Esophagus squamous epithelium (tissue), 5 donors: ENCODE measurements around the gene DNAJB6. TPM values are rescaled to one million over a fixed set of nuclear protein-coding genes. Genes with fewer than 3 reads are reported as not detected.

Source experiments
- DNase-seq: peaks from one replicate; lab custom pipeline; 2025; lab: John Stamatoyannopoulos, UW
- H3K27ac ChIP-seq, 4 donors: fragments of 200-600 bp; sonication (generic); one replicate each; pipeline ENCODE4 v1.5.1; 2016 to 2019; ENCODE audit warnings: mild to moderate bottlenecking in 1 of 4
- H3K27me3 ChIP-seq, 4 donors: fragments of 200-600 bp; sonication (generic); 1 replicate in 3 of 4; 2 replicates in 1 of 4; pipeline versions ENCODE4 v1.5.1 to v1.6.0; 2017 to 2021; ENCODE audit warnings: antibody characterized with exemption in 1 of 4
- H3K36me3 ChIP-seq, 3 donors: fragments of 200-600 bp; sonication (generic); one replicate each; pipeline ENCODE4 v1.5.1; 2016 to 2019
- H3K4me1 ChIP-seq, 3 donors: fragments of 200-600 bp; sonication (generic); one replicate each; pipeline ENCODE4 v1.5.1; 2017 to 2019
- H3K4me3 ChIP-seq, 4 donors: fragments of 200-600 bp; sonication (generic); 1 replicate in 3 of 4; 2 replicates in 1 of 4; pipeline ENCODE4 v1.5.1; 2016 to 2019; ENCODE audit warnings: mild to moderate bottlenecking in 2 of 4, moderate library complexity in 1 of 4
- H3K9me3 ChIP-seq, 3 donors: fragments of 200-600 bp; sonication (generic); one replicate each; pipeline ENCODE4 v1.5.1; 2016 to 2019
- CTCF ChIP-seq, 6 experiments: fragments of 450-650 bp in 4 of 6; fragments of 200-600 bp in 2 of 6; sonication (generic) in 2 of 6; IDR thresholded peaks; one replicate each; pipeline ENCODE4 v1.5.1; 2016 to 2019; ENCODE audit warnings: antibody characterized with exemption in 6 of 6, mild to moderate bottlenecking in 4 of 6, moderate library complexity in 4 of 6
- POLR2A ChIP-seq, 4 donors: fragments of 450-650 bp; IDR thresholded peaks; one replicate each; pipeline ENCODE4 v1.6.1; 2017; ENCODE audit warnings: antibody characterized with exemption in 4 of 4, mild to moderate bottlenecking in 4 of 4, moderate library complexity in 3 of 4
- WGBS, 2 donors: methylation state at CpG; one replicate each; pipeline ENCODE4 v1.1.5; 2018; 5-methylcytosine and 5-hydroxymethylcytosine counted together
- intact Hi-C: fragments of 100-400 bp; cut with DNase I; formaldehyde crosslinking; loops from one replicate; pipeline ENCODE4 v1.15.0; 2022
- total RNA-seq, 4 donors: library from RNA; depleted of rRNA; stranded (reverse); fragments of >200 nt; gene quantifications; one replicate each; pipeline ENCODE4 v1.1.0, GENCODE V29; 2016
- donor health status: DM: yes; HTN: yes; CAD: no.

Gene DNAJB6
- total RNA-seq, 4 donors from 2014 or later, result 96.5 to 193 (median 160) TPM

GRCh38 chr7:157409149-157409752, 72.4 kb downstream of the DNAJB6 start:
- H3K4me3 ChIP-seq, result no peak overlapping the region
- peaks cover 13 to 88% (median 16%) of the 10 kb centered on the region in 3 donors for H3K36me3 ChIP-seq
- no peak for DNase-seq
- WGBS, 2 donors, result 92 to 98% methylated on average over 5 to 9 of the region's 28 CpGs
- no peaks in the 10 kb centered on the region for H3K27me3 ChIP-seq
- no peaks in the 10 kb centered on the region for H3K4me1 ChIP-seq
- intact Hi-C loops, result no loop called here
- no peak overlapping the region for H3K27ac ChIP-seq
- no peaks in the 10 kb centered on the region for H3K9me3 ChIP-seq
- TF ChIP-seq POLR2A (IDR thresholded peaks at IDR 0.05) (no peak), CTCF (IDR thresholded peaks at IDR 0.05) (no peak)

DNA sequence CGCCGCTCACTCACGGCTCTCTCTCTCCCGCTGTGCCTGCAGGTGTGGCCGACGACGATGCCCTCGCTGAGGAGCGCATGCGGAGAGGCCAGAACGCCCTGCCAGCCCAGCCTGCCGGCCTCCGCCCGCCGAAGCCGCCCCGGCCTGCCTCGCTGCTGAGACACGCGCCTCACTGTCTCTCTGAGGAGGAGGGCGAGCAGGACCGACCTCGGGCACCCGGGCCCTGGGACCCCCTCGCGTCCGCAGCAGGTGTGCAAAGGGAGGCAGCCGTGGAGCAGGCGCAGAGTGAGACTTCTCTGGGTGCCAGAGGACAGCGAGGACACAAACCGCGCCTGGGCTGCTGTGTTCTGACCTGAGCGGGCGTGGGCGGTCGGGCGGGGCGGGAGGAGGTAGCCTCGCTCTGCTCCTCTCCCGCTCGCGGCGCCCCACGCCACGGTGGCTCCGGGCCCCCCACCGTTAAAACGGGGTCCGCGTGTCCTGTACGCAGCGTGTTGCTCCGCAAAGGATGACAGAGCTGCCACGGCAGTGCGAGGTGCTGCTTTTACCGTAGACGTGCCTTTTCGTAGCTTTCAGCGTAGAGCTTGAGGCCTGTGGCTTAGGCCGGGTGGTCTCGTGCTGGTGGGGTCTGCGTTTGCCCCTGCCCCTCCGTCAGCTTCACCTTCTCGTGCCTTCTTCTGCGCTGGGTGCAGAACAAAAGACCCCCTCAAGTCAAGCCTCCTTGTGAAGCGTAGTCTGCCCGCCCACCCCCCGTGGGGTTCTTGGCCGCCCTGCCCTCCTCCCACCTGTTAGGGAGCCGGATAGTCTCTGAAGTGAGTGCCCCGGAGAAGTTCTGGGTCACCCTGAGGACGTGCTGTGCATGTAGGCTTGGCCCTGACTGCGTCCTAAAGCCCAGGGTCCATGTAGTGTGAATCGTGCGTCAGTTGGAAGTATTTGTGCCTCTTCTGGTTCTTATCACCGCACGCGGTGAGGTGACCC, 73.2 kb downstream of the DNAJB6 start:
- intact Hi-C loops, result no loop called here
- Histone ChIP-seq H3K4me3 (no peak overlapping the region), H3K27me3 (no peaks in the 10 kb centered on the region), H3K27ac (no peak overlapping the region), H3K4me1 (no peaks in the 10 kb centered on the region), H3K36me3 (peaks cover 13 to 91% (median 16%) of the 10 kb centered on the region in 3 donors), H3K9me3 (no peaks in the 10 kb centered on the region)
- no peak for DNase-seq
- WGBS, 2 donors, result 94 to 95% methylated on average over 7 to 28 of the region's 78 CpGs
- TF ChIP-seq CTCF (IDR thresholded peaks at IDR 0.05) (no peak), POLR2A (IDR thresholded peaks at IDR 0.05) (no peak)

DNA sequence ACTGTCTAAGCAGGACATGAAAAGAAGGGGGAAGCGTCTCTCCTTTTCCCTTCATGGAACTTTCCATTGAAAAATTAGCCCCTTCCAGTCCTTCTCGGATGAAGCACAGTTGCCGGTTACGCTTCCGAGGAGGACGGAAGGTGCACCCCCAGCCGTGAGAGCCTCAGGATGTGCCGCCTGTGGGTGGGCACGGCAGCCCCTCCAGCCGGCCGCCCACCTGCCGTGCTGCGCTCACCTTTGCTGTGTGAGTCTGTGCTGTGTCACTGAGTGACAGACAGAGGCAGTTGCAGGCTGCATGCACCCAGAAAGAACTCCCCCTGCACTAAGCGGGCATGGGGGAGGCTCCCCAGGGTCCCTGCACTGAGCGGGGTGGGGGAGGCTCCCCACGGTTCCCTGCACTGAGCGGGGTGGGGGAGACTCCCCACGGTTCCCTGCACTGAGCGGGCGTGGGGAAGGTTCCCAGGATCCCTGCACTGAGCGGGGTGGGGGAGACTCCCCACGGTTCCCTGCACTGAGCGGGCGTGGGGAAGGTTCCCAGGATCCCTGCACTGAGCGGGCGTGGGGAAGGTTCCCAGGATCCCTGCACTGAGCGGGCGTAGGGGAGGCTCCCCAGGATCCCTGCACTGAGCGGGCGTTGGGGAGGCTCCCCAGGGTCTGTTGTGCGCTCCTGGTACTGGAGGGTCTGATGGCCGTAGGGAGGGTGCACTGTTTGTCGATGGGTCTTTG, 74.2 kb downstream of the DNAJB6 start:
- Histone ChIP-seq H3K4me3 (no peak overlapping the region), H3K27ac (no peak overlapping the region), H3K9me3 (no peaks in the 10 kb centered on the region), H3K27me3 (no peaks in the 10 kb centered on the region), H3K4me1 (no peaks in the 10 kb centered on the region), H3K36me3 (peaks cover 13 to 91% (median 16%) of the 10 kb centered on the region in 3 donors)
- DNase-seq, result no peak
- no peak for TF ChIP-seq CTCF (IDR thresholded peaks at IDR 0.05)
- no peak for TF ChIP-seq POLR2A (IDR thresholded peaks at IDR 0.05)
- WGBS, 2 donors, result 100% methylated on average over 1 to 10 of the region's 33 CpGs
- intact Hi-C loops, result no loop called here

GRCh38 chr7:157411580-157411979, 74.8 kb downstream of the DNAJB6 start:
- 60 to 77% methylated on average over 7 to 19 of the region's 19 CpGs for WGBS, 2 donors
- intact Hi-C loops, result no loop called here

More at GRCh38 chr7:157411580-157411979, 74.8 kb downstream of the DNAJB6 start:
- Histone ChIP-seq H3K9me3 (no peaks in the 10 kb centered on the region), H3K4me3 (no peak overlapping the region), H3K4me1 (no peaks in the 10 kb centered on the region), H3K36me3 (peaks cover 16 to 91% (median 16%) of the 10 kb centered on the region in 3 donors), H3K27me3 (no peaks in the 10 kb centered on the region), H3K27ac (no peak overlapping the region)
- no peak for DNase-seq
- TF ChIP-seq CTCF (IDR thresholded peaks at IDR 0.05) (no peak), POLR2A (IDR thresholded peaks at IDR 0.05) (no peak)
